Measurements from ENCODE around the gene CIRBP. TPM values are rescaled to one million over a fixed set of nuclear protein-coding genes. Genes with fewer than 3 reads are reported as not detected.
A peak's percentile ranks its signal among the peaks of the same experiment; 100 is the strongest.

Gene CIRBP
- polyA plus RNA-seq, 1 of the 3 experiments (the other 2 are of a cell fraction) = 762 TPM

- Histone ChIP-seq H3K4me3 (ENCODE audit: low read depth in 2 of 2, low read length in 1 of 2) (no peak overlapping the region), H4K20me1 (ENCODE audit: insufficient read depth) (peaks cover 5% of the 10 kb centered on the region), H3K79me2 (ENCODE audit: insufficient read depth) (no peaks in the 10 kb centered on the region), H3K9me2 (no peaks in the 10 kb centered on the region), H3K9me3 (no peaks in the 10 kb centered on the region), H3K4me1 (ENCODE audit: control insufficient read depth in 1 of 2, insufficient read depth in 2 of 2, low read depth in 1 of 2, low read length in 1 of 2) (peaks cover 0 to 8% of the 10 kb centered on the region in 2 experiments; a peak in 1 of 4 replicates), H3F3A (replicated peaks; ENCODE audit: insufficient read depth) (peaks cover 25% of the 10 kb centered on the region), H3K36me3 (replicated peaks in 1 of 2; ENCODE audit: control insufficient read depth in 1 of 2, insufficient read depth in 2 of 2, low read length in 1 of 2) (peaks cover 0 to 8% of the 10 kb centered on the region in 2 experiments), H3K27ac (ENCODE audit: low read depth in 2 of 2, low read length in 1 of 2) (no peak overlapping the region), H2AFZ (ENCODE audit: low read depth) (no peak overlapping the region), H3K27me3 (ENCODE audit: insufficient read depth) (no peaks in the 10 kb centered on the region), H3K9ac (no peak overlapping the region), H3K4me2 (no peak overlapping the region)
- WGBS (ENCODE audit: low lambda C conversion rate) = 93% methylated on average over 13 of the region's 20 CpGs
- DNase-seq = no peak
- ChIA-PET POLR2A (interaction anchor here (0.9 to 2.3 kb wide), 3 partner anchors 9 to 70 kb away, joined by 3 to 9 read pairs (median 4); partner anchors contain the start of genes CIRBP and FAM174C), CTCF (interaction anchor here (0.6 to 3.2 kb wide), 11 partner anchors 12 to 161 kb away, joined by 3 to 17 read pairs (median 4); partner anchors contain the start of gene CIRBP)
- no peak for TF ChIP-seq EZH2phosphoT487 (IDR thresholded peaks at IDR 0.05; ENCODE audit: borderline replicate concordance, low read depth)
- no peak for TF ChIP-seq EP300 (IDR thresholded peaks at IDR 0.05; ENCODE audit: borderline replicate concordance in 1 of 2, low read depth in 1 of 2, low read length in 1 of 2)
- TF ChIP-seq RFX5 (IDR thresholded peaks at IDR 0.05; ENCODE audit: low read length) = no peak
These were observed 15.3 kb downstream of the CIRBP start for GRCh38 chr19:1284293-1284978.

GRCh38 chr19:1284979-1285736 lies 16.0 kb downstream of the CIRBP start:
- Histone ChIP-seq H3K36me3 (replicated peaks in 1 of 2; ENCODE audit: control insufficient read depth in 1 of 2, insufficient read depth in 2 of 2, low read length in 1 of 2) (peaks cover 0 to 1% of the 10 kb centered on the region in 2 experiments), H3F3A (replicated peaks; ENCODE audit: insufficient read depth) (peaks cover 18% of the 10 kb centered on the region), H3K27ac (ENCODE audit: low read depth in 2 of 2, low read length in 1 of 2) (no peak overlapping the region), H3K9ac (no peak overlapping the region), H3K4me1 (ENCODE audit: control insufficient read depth in 1 of 2, insufficient read depth in 2 of 2, low read depth in 1 of 2, low read length in 1 of 2) (peaks cover 0 to 8% of the 10 kb centered on the region in 2 experiments; a peak in 1 of 4 replicates), H3K27me3 (ENCODE audit: insufficient read depth) (no peaks in the 10 kb centered on the region), H4K20me1 (ENCODE audit: insufficient read depth) (peaks cover 2% of the 10 kb centered on the region), H3K79me2 (ENCODE audit: insufficient read depth) (no peaks in the 10 kb centered on the region), H3K9me3 (no peaks in the 10 kb centered on the region), H3K4me3 (ENCODE audit: low read depth in 2 of 2, low read length in 1 of 2) (peak overlapping the region in 1 of 2 experiments; percentile 57; a peak in 2 of 4 replicates), H3K9me2 (no peaks in the 10 kb centered on the region), H3K4me2 (no peak overlapping the region), H2AFZ (ENCODE audit: low read depth) (no peak overlapping the region)
- DNase-seq = no peak
- TF ChIP-seq NRF1 (IDR thresholded peaks at IDR 0.05; ENCODE audit: low read depth, low read length) = no peak
- TF ChIP-seq CTCF (IDR thresholded peaks at IDR 0.05) = peak; percentile 7; the same call in 1 of the 2 replicates
- 87% methylated on average over 8 of the region's 51 CpGs for WGBS (ENCODE audit: low lambda C conversion rate)
- POLR2A ChIA-PET = interaction anchor here (2.3 kb wide), 1 partner anchor 16 kb away, joined by 9 read pairs; the partner anchor contains the start of gene CIRBP
- CTCF ChIA-PET = interaction anchor here (0.6 to 3.2 kb wide), 9 partner anchors 13 to 160 kb away, joined by 3 to 17 read pairs (median 4); partner anchors contain the start of gene CIRBP
